ENCODE data around the gene TRMT1.

TRMT1 gene

GRCh38 chr19:13090511-13091231 lies 25.9 kb downstream of the TRMT1 start:
- DNase-seq (ENCODE audit: low read depth in 2 of 2) = no peak

- DNase-seq (ENCODE audit: low read depth in 2 of 2) = no peak
Measured at GRCh38 chr19:13089857-13090507, 26.6 kb downstream of the TRMT1 start.

- no peak for DNase-seq (ENCODE audit: low read depth in 2 of 2)
Measured at GRCh38 chr19:13089139-13089856, 27.2 kb downstream of the TRMT1 start.

- DNase-seq (ENCODE audit: low read depth in 2 of 2) = no peak
Measured at GRCh38 chr19:13087795-13088537, 28.6 kb downstream of the TRMT1 start.

GRCh38 chr19:13087295-13087694 lies 29.2 kb downstream of the TRMT1 start:
- DNase-seq (ENCODE audit: low read depth in 2 of 2) = no peak

- no peak for DNase-seq (ENCODE audit: low read depth in 2 of 2)
Measured at GRCh38 chr19:13086341-13086740, 30.2 kb downstream of the TRMT1 start.

GRCh38 chr19:13085666-13086065 lies 30.9 kb downstream of the TRMT1 start:
- DNase-seq (ENCODE audit: low read depth in 2 of 2) = no peak

- DNase-seq (ENCODE audit: low read depth in 2 of 2) = no peak
Measured at GRCh38 chr19:13083627-13084026, 32.9 kb downstream of the TRMT1 start.

GRCh38 chr19:13083008-13083404 lies 33.5 kb downstream of the TRMT1 start:
- DNase-seq (ENCODE audit: low read depth in 2 of 2) = no peak

GRCh38 chr19:13082192-13083007 lies 34.1 kb downstream of the TRMT1 start:
- DNase-seq (ENCODE audit: low read depth in 2 of 2) = no peak

GRCh38 chr19:13079542-13079986 lies 37.0 kb downstream of the TRMT1 start:
- DNase-seq (ENCODE audit: low read depth in 2 of 2) = no peak

GRCh38 chr19:13078897-13079541 lies 37.5 kb downstream of the TRMT1 start:
- no peak for DNase-seq (ENCODE audit: low read depth in 2 of 2)

GRCh38 chr19:13078381-13078780 lies 38.2 kb downstream of the TRMT1 start:
- no peak for DNase-seq (ENCODE audit: low read depth in 2 of 2)

- DNase-seq (ENCODE audit: low read depth in 2 of 2) = no peak
Measured at GRCh38 chr19:13077240-13077639, 39.3 kb downstream of the TRMT1 start.

- no peak for DNase-seq (ENCODE audit: low read depth in 2 of 2)
Measured at GRCh38 chr19:13076787-13077186, 39.8 kb downstream of the TRMT1 start.

GRCh38 chr19:13076320-13076719 lies 40.2 kb downstream of the TRMT1 start:
- no peak for DNase-seq (ENCODE audit: low read depth in 2 of 2)

GRCh38 chr19:13074378-13074777 lies 42.2 kb downstream of the TRMT1 start:
- no peak for DNase-seq (ENCODE audit: low read depth in 2 of 2)

- DNase-seq (ENCODE audit: low read depth in 2 of 2) = no peak
Measured at GRCh38 chr19:13073263-13073662, 43.3 kb downstream of the TRMT1 start.

GRCh38 chr19:13072188-13072908 lies 44.2 kb downstream of the TRMT1 start:
- no peak for DNase-seq (ENCODE audit: low read depth in 2 of 2)
